Psoas muscle (tissue), 8 donors: Measurements from ENCODE around the gene CTNNAL1. TPM values are rescaled to one million over a fixed set of nuclear protein-coding genes. Genes with fewer than 3 reads are reported as not detected.

ENCODE experiments used
- ATAC-seq, 4 donors: fragments of 200-7000 bp; cut with Tn5 transposase; one replicate each; pipeline ENCODE4 v1.9.1; 2020; ENCODE audit warnings: moderate library complexity in 3 of 4, mild to moderate bottlenecking in 2 of 4
- DNase-seq, 2 donors: peaks; one replicate each; pipeline ENCODE4 v3.0.0-alpha.2; 2020
- H3K27ac ChIP-seq: fragments of 200-600 bp; one replicate; pipeline ENCODE4 v1.8.0; 2022
- H3K27me3 ChIP-seq, 3 donors: fragments of 200-600 bp in 1 of 3; one replicate each; pipeline versions ENCODE4 v1.6.1 to v1.8.0; 2013 to 2022; ENCODE audit warnings: low read length in 2 of 3, mild to moderate bottlenecking in 2 of 3, moderate library complexity in 1 of 3; ENCODE audit not compliant: insufficient read depth in 3 of 3
- H3K36me3 ChIP-seq, 2 donors: fragments of 200-600 bp in 1 of 2; one replicate each; pipeline versions ENCODE4 v1.6.1 to v1.8.0; 2013 to 2022; ENCODE audit warnings: low read depth in 1 of 2, mild to moderate bottlenecking in 1 of 2, moderate library complexity in 1 of 2; ENCODE audit not compliant: insufficient read depth in 1 of 2
- H3K4me1 ChIP-seq: fragments of 200-600 bp; one replicate; pipeline ENCODE4 v1.8.0; 2022
- H3K4me3 ChIP-seq: fragments of 200-600 bp; one replicate; pipeline ENCODE4 v1.8.0; 2022; ENCODE audit warnings: mild to moderate bottlenecking
- H3K9me3 ChIP-seq: fragments of 200-600 bp; one replicate; pipeline ENCODE4 v1.8.0; 2022
- CTCF ChIP-seq: fragments of 200-600 bp; IDR thresholded peaks from one replicate; pipeline ENCODE4 v1.8.0; 2022; ENCODE audit warnings: antibody characterized with exemption
- WGBS, 3 donors: extraction: QIAGEN DNeasy Blood & Tissue Kit; methylation state at CpG; one replicate each; pipeline versions ENCODE4 v1.1.6 to v1.1.7; 2013; 5-methylcytosine and 5-hydroxymethylcytosine counted together
- intact Hi-C, 2 donors: fragments of 100-400 bp; cut with DNase I; formaldehyde crosslinking; loops; one replicate each; pipeline versions ENCODE4 v1.11.0 to v1.14.2; 2022
- polyA plus RNA-seq, 3 donors: library from polyadenylated mRNA; stranded (reverse); fragments of 200-250 nt; gene quantifications; one replicate each; pipeline ENCODE4 v1.2.3, GENCODE V29; 2013
- total RNA-seq, 4 donors: library from RNA; stranded (reverse); fragmentation: NEBNext Ultra II Directional in 2 of 4; extraction: Animal tissue kit (Norgen Biotek cat#: 25700) in 2 of 4; gene quantifications; one replicate each; pipeline versions ENCODE4 v1.2.1 to v1.2.4, GENCODE V29; 2021 to 2023
- donor health status: healthy with polysubstance abuse.
- donor health status: DM: no; HTN: no; CAD: no; lungs with moderate emphysema.
- donor health status: Bipolar disorder and iron deficiency.
- donor health status: healthy.
- donor health status: DM: yes; HTN: yes; CAD: no.
- donor health status: DM: no; HTN: no; CAD: no.
- donor health status: DM: no; HTN: no; CAD: no.
- donor health status: DM: yes; HTN: yes; CAD: no.

The CTNNAL1 gene
- total and polyA plus RNA-seq, 7 donors = 14.1 to 49.4 (median 35.2) TPM

GRCh38 chr9:108956022-108956630 lies 57.2 kb downstream of the CTNNAL1 start:
- no peak for TF ChIP-seq CTCF
- Histone ChIP-seq H3K27ac (no peak overlapping the region), H3K9me3 (no peaks in the 10 kb centered on the region), H3K4me1 (peaks cover 8% of the 10 kb centered on the region), H3K27me3 (no peaks in the 10 kb centered on the region), H3K36me3 (peaks cover 3 to 20% of the 10 kb centered on the region in 2 donors), H3K4me3 (no peak overlapping the region)
- DNase-seq = no peak
- WGBS, 3 donors = 88 to 90% (median 90%) methylated on average over 4 of the region's 4 CpGs
- intact Hi-C loops = no loop called here
- no peak for ATAC-seq

GRCh38 chr9:108953983-108954574 lies 59.2 kb downstream of the CTNNAL1 start:
- DNase-seq (no peak), ATAC-seq (peak in 1 of 4 donors; percentile 71)
- Histone ChIP-seq H3K4me1 (peaks cover 8% of the 10 kb centered on the region), H3K27me3 (no peaks in the 10 kb centered on the region), H3K36me3 (peaks cover 0 to 13% of the 10 kb centered on the region in 2 donors), H3K27ac (no peak overlapping the region), H3K9me3 (no peaks in the 10 kb centered on the region), H3K4me3 (no peak overlapping the region)
- WGBS, 3 donors = 1 to 5% (median 1%) methylated on average over 3 of the region's 3 CpGs
- peak; percentile 62 for TF ChIP-seq CTCF
- intact Hi-C loops = no loop called here

GRCh38 chr9:108951578-108951977 lies 61.7 kb downstream of the CTNNAL1 start:
- intact Hi-C loops = no loop called here
- no peak for TF ChIP-seq CTCF
- ATAC-seq = no peak
- no peak for DNase-seq
- WGBS, 3 donors = 65 to 70% (median 70%) methylated on average over 2 of the region's 2 CpGs
- Histone ChIP-seq H3K27me3 (no peaks in the 10 kb centered on the region), H3K9me3 (no peaks in the 10 kb centered on the region), H3K4me1 (peaks cover 8% of the 10 kb centered on the region), H3K27ac (no peak overlapping the region), H3K4me3 (no peak overlapping the region), H3K36me3 (peaks cover 0 to 13% of the 10 kb centered on the region in 2 donors)

- intact Hi-C loops = no loop called here
- H3K27me3 ChIP-seq = no peaks in the 10 kb centered on the region
- H3K9me3 ChIP-seq = no peaks in the 10 kb centered on the region
- H3K27ac ChIP-seq = no peak overlapping the region
- ATAC-seq (no peak), DNase-seq (no peak)
- TF ChIP-seq CTCF = no peak
- H3K4me1 ChIP-seq = peaks cover 8% of the 10 kb centered on the region
- H3K36me3 ChIP-seq = peaks cover 0 to 16% of the 10 kb centered on the region in 2 donors
- WGBS, 3 donors = 65 to 91% (median 83%) methylated on average over 1 of the region's 1 CpG
- H3K4me3 ChIP-seq = no peak overlapping the region
Observed at GRCh38 chr9:108950168-108950567, 63.1 kb downstream of the CTNNAL1 start.
